NCI-H226 (cell line): ENCODE data around the gene SLC19A1.

Source experiments
- DNase-seq: peaks from one replicate; pipeline ENCODE4 v3.0.0-alpha.2; 2015

SLC19A1 gene

DNA sequence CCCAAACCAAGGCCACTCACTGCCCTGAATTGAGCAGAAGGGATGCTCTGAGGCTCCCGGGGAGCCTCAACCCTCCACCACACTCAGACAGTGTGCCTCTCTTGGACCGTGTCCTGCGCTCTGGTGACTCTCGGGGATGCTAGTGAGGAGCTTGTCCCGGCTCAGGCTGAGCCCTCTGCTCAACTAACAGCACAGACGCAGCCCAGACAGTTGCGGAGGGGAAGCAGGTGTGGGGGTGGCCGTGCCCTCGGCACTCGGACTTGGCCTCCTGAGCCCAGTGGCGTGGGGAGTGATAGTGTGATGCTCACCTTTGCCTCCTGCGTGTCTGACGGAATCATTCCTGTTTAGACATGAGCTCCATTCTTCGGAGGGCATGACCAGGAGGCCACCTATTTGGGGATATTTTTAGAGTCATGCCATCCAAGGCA is 15.4 kb upstream of the SLC19A1 start:
- no peak for DNase-seq

DNA sequence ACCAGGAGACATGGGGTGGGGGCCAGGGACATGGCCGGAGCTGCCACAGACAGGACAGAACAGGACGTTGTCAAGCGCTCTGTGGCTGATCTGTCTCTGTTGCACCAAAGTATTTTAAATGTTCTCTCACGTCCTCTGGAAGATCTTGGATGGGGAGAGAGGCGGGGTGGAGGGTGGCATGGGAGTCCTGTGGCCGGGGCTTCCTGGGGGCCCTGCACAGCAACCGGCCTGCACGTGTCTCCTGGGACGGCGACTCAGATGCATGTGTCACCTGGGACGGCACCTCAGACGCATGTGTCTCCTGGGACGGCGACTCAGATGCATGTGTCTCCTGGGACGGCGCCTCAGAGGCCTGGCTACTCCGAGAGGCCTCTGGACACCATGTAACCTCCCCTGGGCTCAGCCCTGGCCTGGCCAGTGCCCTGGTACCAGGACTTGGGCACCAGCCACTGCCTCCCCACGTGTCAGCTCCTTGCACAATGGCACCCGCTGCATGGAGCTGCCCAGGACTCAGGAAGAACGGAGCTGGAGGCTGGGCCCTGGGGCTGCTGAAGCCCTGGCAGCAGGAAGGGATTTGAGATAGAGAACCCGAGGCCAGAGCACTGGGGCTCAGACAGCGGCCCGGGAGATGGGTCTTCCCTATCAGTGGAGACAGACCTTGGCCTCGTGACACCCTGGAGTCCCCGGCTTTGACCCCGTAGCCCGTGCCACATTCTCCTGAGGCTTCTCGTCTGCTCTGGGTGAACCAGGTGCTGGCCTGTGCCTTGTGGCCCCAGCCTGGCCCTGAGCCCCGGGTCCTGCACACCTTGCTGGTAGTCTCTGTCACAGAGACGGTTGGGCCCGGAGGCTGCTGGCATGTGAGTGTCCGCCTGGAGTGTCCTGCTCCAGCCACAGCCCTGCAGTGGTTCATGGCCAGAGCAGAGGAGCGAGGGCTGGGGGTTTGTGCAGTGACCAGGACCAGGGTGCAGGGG is 14.7 kb upstream of the SLC19A1 start:
- no peak for DNase-seq

GRCh38 chr21:45556302-45556644 is 14.0 kb upstream of the SLC19A1 start:
- no peak for DNase-seq

- DNase-seq = peak; percentile 40
Measured at GRCh38 chr21:45555557-45556301, 13.5 kb upstream of the SLC19A1 start.

DNA sequence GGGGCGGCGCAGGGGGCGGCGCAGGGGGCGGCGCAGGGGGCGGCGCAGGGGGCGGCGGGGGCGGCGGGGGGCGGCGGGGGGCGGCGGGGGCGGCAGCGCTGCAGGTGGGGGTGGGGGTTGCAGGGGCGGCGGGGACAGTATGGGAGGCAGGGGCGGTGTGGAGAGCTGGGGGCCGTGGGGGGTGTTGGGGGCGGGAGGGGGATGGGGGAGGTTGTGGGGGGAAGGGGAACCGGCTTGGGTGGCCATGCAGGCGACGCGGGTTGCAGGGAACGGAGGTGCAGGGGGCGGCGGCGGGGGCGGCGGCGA is 13.0 kb upstream of the SLC19A1 start:
- DNase-seq = no peak

DNA sequence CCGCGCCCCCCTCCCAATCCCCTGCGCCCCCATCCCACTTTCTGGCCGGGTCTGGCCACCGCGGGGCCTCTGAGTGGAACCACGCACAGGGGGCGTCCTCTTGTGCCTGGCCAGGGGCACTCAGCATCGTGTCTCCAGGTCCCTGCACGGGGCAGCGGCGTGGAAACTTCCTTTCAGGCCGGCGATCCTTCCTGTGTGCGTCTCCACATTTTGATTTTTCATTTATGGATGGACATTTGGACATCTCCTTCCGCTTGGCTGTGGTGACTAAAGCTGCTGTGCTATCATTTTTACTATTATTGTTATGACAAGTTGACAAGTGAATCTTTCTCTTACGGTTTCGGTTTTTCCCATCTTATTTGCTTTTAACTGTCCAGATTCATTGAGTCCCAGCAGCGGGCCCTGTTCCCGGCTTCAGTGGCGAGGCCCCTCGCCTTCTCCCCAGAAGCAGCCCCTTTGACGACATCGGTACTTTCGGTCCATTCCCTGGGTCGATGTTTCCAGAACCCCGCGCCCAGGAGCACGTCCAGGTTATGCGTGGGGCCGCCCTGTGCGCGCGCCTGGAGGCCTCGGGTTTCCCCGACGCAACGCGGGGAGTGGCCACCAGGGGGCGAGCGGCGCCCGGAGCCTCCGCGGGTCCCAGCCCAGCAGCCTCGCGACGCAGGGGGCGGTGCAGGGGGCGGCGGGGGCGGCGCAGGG is 12.4 kb upstream of the SLC19A1 start:
- DNase-seq = peak; percentile 59

DNA sequence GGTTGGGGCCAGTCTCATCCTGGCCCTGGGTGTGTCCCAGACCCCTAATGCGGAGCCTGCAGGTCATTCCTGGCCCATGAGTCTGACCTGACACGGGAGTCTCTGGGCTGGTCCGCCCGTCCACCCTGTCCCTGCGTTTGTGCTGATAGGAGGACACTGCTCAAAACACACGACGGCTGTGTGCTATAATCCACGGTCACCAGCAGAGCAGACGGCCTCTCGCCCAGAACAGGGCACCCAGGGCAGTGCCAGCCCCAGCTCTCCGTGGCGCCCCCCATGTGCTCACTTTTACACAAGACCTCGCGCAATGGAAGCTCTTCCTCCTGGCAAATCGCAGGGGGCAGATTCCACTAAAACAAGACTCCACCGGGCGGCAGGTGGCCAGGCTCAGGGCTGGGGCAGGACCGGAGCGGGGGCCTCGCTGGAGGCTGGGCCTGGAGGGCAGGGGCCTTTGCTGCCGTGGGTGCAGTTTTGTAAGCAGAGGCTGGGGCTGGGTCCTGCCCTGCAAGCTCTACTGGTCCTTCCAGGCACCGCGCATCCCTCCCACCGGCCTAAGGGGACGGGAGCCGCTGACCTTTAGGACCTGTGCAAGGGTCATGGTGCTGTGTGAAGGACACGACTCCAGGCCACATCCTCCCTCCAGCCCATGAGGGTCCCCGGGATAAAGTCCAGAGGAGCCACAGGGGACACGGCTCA is 10.6 kb upstream of the SLC19A1 start:
- no peak for DNase-seq

- no peak for DNase-seq
Measured at GRCh38 chr21:45551783-45552695, 9.8 kb upstream of the SLC19A1 start.

DNA sequence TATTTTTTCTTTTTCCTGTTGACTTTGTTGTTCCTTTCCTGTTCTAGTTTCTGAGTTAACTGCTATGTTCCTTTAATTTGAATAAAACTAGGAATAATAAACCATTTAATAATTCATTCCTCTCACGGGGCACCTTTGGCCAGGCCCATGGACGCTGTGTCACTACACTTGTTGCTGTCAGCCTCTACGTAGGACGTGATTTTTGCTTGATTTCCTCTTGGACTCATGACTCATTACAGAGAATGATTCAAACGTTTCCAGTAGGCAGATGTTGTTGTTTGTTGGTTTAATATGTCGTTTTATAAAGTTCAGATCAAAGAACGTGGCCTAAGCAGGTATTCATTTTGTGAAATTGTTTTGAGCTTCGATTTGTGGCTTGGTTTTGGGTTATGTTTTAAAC is 9.1 kb upstream of the SLC19A1 start:
- peak; percentile 22 for DNase-seq

DNA sequence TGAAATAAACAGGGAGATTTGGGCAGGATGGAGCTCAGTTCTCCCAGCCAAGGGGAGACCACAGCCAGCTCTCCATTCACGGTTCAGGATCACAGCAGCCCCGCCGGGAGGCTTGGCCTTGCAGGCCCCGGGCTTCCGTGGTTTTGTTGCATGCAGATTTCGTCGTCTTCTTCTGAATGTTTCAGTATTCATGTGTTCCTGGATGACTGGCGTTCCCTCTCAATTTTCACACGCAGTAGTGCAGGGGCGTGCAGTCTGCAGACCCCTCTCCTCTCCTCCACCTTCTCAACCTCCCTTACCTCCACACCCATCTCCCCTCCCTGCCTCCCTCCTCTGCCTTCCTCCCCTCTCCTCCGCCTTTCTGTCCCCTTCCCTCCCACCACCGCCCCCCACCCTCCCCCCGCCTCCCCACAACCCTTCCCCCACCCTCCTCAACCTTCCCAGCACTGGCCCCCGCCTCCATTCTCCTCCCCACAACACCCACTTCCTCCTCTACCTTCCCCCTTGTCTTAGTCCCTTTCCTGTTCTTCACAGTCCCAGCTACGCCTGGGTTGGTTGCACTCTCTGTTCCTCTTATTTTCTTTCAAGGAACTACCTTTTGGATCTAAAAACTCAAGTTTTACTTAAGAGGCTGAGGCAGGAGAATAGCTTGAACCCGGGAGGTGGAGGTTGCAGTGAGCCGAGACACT is 8.4 kb upstream of the SLC19A1 start:
- no peak for DNase-seq

GRCh38 chr21:45549626-45550463 is 7.6 kb upstream of the SLC19A1 start:
- DNase-seq = no peak

- no peak for DNase-seq
Measured at GRCh38 chr21:45548711-45549491, 6.7 kb upstream of the SLC19A1 start.

- no peak for DNase-seq
Measured at GRCh38 chr21:45547545-45547900, 5.3 kb upstream of the SLC19A1 start.

GRCh38 chr21:45546636-45547544 is 4.7 kb upstream of the SLC19A1 start:
- DNase-seq = no peak

- no peak for DNase-seq
Measured at GRCh38 chr21:45545691-45546531, 3.7 kb upstream of the SLC19A1 start.

GRCh38 chr21:45545236-45545570 is 3.0 kb upstream of the SLC19A1 start:
- no peak for DNase-seq

DNA sequence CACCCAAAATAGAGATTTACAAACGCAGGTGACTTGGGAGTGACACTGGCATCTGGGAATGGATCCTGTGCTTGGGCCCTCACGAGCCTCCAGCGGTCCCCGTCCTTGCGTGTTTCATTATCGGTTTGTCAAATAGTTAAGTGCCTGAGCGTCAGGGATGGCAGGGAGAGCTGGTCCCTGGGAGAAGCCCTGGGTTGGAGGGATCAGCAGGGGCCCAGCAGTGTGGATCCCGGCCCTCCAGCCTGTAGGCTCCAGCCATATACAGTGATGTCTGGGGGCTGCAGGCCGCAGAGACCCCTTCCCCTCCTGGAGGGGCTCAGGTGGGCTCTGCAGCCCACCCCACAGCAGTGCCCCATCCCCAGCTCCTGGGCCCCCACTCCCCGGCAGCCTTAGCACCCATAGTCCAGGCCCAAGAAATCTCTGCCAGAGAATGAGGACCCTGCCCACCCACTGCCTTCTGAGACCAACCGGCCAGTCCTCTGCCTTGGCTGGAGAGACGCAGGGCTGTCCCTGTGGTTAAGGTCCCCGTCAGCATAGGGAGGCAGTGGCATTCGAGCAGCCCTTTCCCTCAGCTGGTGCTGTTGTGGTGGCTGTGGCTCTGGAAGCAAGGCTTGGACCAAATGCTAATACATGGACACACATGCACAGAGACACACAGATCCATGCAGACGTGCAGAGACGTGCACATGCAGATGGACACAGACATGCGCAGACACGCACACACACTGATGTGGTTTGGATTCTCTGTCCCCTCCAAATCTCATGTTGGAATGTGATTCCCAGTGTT is 2.4 kb upstream of the SLC19A1 start:
- DNase-seq = no peak
